ENCODE results near the gene GPD1L. TPM values are rescaled to one million over a fixed set of nuclear protein-coding genes. Genes with fewer than 3 reads are reported as not detected.

GPD1L gene
- total RNA-seq, 4 donors from 2014 or later, result 54.8 to 114 (median 107) TPM

DNA sequence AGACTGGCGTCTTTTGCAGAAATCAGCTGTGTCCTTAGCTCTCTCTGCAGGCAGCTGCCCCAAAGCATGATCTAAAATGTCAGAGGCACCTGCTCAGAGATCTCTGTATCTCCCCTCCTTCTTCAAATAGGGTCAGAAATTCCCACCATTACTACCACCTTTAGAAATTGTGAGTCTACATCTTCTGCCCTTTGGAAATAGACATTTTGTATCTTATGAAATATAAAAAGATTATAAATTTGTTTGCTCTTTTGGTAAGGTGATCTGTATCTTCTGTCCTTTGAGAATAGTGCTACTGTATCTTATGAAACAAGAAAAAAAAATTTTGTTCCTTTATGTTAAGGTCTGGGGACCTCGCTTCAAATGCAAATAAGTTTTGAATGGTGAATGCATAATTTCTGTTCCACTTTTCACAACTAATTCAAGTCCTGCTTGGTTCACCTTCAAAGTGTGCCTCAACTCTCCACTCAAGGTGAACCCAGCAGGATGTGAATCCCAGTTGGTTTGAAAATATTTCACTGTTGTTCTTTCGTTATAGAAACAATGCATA lies 28.3 kb upstream of the GPD1L start:
- no peak for TF ChIP-seq CTCF (IDR thresholded peaks at IDR 0.05)
- no peak for ATAC-seq (ENCODE audit: low FRiP score)
- no peak for DNase-seq (ENCODE audit: low spot score)

GRCh38 chr3:32078864-32079263 lies 27.6 kb upstream of the GPD1L start:
- TF ChIP-seq CTCF (IDR thresholded peaks at IDR 0.05), result no peak
- no peak for ATAC-seq (ENCODE audit: low FRiP score)
- DNase-seq (ENCODE audit: low spot score), result no peak

- DNase-seq (ENCODE audit: low spot score) (no peak), ATAC-seq (ENCODE audit: low FRiP score) (no peak)
- no peak for TF ChIP-seq CTCF (IDR thresholded peaks at IDR 0.05)
Observed at GRCh38 chr3:32082721-32083120, 23.7 kb upstream of the GPD1L start.

DNA sequence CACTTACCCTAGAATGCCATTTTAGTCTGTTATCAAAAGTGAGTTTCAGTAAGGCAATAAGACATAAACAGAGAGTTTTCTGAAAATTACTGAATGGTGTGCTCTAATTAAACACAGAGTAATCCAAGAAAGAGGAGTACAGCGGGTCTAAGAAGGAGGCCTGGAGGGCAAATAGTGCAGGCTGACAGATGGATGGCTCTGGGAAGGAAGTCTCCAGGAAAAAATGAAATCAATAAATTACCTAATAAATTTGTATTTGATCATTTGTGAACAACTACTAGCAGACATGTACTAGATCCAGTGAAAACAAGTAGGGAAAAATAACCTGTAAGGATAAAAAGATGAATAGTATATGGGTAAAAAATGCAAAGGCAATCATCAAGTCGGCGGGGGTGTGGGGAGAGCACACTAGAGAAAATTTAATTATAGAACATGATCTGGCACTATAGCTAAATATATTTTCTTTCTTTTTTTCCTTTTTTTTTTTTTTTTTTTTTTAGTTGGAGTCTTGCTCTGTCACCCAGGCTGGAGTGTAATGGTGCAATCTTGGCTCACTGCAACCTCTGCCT lies 22.6 kb upstream of the GPD1L start:
- DNase-seq (ENCODE audit: low spot score), result no peak
- no peak for ATAC-seq (ENCODE audit: low FRiP score)
- TF ChIP-seq CTCF (IDR thresholded peaks at IDR 0.05), result no peak

GRCh38 chr3:32084870-32085269 lies 21.6 kb upstream of the GPD1L start:
- ATAC-seq (ENCODE audit: low FRiP score), result no peak
- DNase-seq (ENCODE audit: low spot score), result no peak
- TF ChIP-seq CTCF (IDR thresholded peaks at IDR 0.05), result no peak

- ATAC-seq (ENCODE audit: low FRiP score), result no peak
- no peak for DNase-seq (ENCODE audit: low spot score)
- TF ChIP-seq CTCF (IDR thresholded peaks at IDR 0.05), result no peak
Observed at GRCh38 chr3:32086464-32086863, 20.0 kb upstream of the GPD1L start.

- no peak for TF ChIP-seq CTCF (IDR thresholded peaks at IDR 0.05)
- no peak for DNase-seq (ENCODE audit: low spot score)
- no peak for ATAC-seq (ENCODE audit: low FRiP score)
Observed at GRCh38 chr3:32089476-32089875, 16.9 kb upstream of the GPD1L start.

All from omental fat pad (tissue), 4 donors.